ENCODE measurements around the gene DUS2.

DUS2 gene

GRCh38 chr16:68047987-68048386 is 24.9 kb downstream of the DUS2 start:
- DNase-seq: no peak

GRCh38 chr16:68049449-68049848 is 26.4 kb downstream of the DUS2 start:
- DNase-seq: no peak

- DNase-seq: no peak
These were observed 32.3 kb downstream of the DUS2 start for GRCh38 chr16:68055395-68055794.

- no peak for DNase-seq
These were observed 36.7 kb downstream of the DUS2 start for GRCh38 chr16:68059804-68060203.

GRCh38 chr16:68061396-68061795 is 38.3 kb downstream of the DUS2 start:
- DNase-seq: no peak

- peak; percentile 53 for DNase-seq
These were observed 39.9 kb downstream of the DUS2 start for GRCh38 chr16:68062910-68063393.

GRCh38 chr16:68064791-68065365 is 41.8 kb downstream of the DUS2 start:
- peak; percentile 40 for DNase-seq

GRCh38 chr16:68065716-68066305 is 42.7 kb downstream of the DUS2 start:
- no peak for DNase-seq

GRCh38 chr16:68066763-68067162 is 43.7 kb downstream of the DUS2 start:
- no peak for DNase-seq

- no peak for DNase-seq
These were observed 45.8 kb downstream of the DUS2 start for GRCh38 chr16:68068926-68069325.

GRCh38 chr16:68069511-68070248 is 46.6 kb downstream of the DUS2 start:
- peak; percentile 40 for DNase-seq

- DNase-seq: no peak
These were observed 47.2 kb downstream of the DUS2 start for GRCh38 chr16:68070249-68070730.

- DNase-seq: peak; percentile 51
These were observed 47.9 kb downstream of the DUS2 start for GRCh38 chr16:68070806-68071517.

- no peak for DNase-seq
These were observed 48.4 kb downstream of the DUS2 start for GRCh38 chr16:68071518-68071901.

GRCh38 chr16:68072038-68072695 is 49.1 kb downstream of the DUS2 start:
- DNase-seq: no peak

- no peak for DNase-seq
These were observed 51.0 kb downstream of the DUS2 start for GRCh38 chr16:68073902-68074760.

- DNase-seq: peak; percentile 79
These were observed 51.9 kb downstream of the DUS2 start for GRCh38 chr16:68074850-68075555.

GRCh38 chr16:68075980-68076379 is 52.9 kb downstream of the DUS2 start:
- no peak for DNase-seq

GRCh38 chr16:68076560-68076959 is 53.5 kb downstream of the DUS2 start:
- DNase-seq: no peak

GRCh38 chr16:68077866-68078700 is 55.0 kb downstream of the DUS2 start:
- no peak for DNase-seq

All from NK-92 treated with Interleukin-12 subunit alpha and Interleukin-12 subunit beta, amount 100 ng/mL, for 24 hours (cell line).